Choroid plexus epithelial cell (primary cell): ENCODE results near the gene AMMECR1.

Experiments used
- DNase-seq: peaks from one replicate; pipeline ENCODE4 v3.0.0-alpha.2; 2010; ENCODE audit warnings: low read depth
- H3K4me3 ChIP-seq: 2 replicates; pipeline ENCODE4 v1.5.1; 2011; ENCODE audit warnings: low read depth, mild to moderate bottlenecking, control low read depth, low read length, moderate library complexity
- CTCF ChIP-seq: conservative IDR thresholded peaks from 2 replicates; pipeline ENCODE4 v1.5.1; 2011; ENCODE audit warnings: low read depth, mild to moderate bottlenecking, control low read depth, inconsistent platforms, low read length, moderate library complexity

AMMECR1 gene

DNA sequence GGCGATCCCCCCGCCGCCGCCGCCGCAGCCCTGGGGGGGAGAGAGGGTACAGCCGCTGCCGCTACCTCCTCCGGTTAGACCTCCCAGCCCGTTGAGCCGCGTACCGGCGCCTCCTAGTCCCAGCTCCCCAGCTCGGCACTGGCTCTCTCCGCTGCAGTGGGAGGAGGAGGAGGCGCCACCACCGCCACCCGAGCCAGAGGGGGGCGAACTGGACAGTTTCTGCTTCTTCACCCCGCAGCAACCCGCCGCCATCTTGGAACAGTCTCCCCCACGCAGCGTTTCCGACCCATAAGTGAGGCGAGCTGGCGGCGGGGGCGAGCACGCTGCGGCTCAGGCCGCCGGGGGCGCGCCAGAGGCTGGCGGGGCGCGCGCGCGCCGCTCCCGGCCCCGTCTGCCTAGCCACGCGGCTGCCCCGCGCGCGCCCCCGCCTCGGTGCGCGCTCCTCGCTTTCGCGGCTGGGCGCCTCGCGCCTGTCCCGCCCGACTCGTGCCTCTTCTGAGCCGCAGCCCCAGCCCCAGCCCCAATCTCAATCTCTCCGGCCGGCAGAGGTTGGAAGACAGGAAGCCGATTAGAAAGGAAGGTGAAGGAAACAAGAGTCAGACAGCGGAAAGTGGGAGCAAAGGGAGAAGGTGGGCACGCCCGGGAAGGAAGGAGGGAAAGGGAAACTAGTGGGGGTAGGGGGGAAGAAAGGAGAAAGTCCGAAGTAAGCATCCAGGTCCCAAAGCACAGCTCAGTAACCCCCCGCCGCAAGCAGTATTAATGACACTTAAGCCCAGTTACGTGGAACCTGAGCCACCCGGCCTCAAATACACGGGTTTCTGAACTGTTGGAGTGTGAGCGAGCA lies at the start of gene AMMECR1:
AMMECR1 (minus strand) TSS at position 266 of the 844 bp plus-strand sequence; CDS start at position 252, 14 bp downstream.
- peak; percentile 78 for DNase-seq
- no peak for TF ChIP-seq CTCF
- peak within 1 kb of the TSS; percentile 77 for H3K4me3 ChIP-seq

- no peak for TF ChIP-seq CTCF
- no peak for DNase-seq
- H3K4me3 ChIP-seq = no peak overlapping the region
These were observed 45.4 kb upstream of the AMMECR1 start for GRCh38 chrX:110363244-110363643.

DNA sequence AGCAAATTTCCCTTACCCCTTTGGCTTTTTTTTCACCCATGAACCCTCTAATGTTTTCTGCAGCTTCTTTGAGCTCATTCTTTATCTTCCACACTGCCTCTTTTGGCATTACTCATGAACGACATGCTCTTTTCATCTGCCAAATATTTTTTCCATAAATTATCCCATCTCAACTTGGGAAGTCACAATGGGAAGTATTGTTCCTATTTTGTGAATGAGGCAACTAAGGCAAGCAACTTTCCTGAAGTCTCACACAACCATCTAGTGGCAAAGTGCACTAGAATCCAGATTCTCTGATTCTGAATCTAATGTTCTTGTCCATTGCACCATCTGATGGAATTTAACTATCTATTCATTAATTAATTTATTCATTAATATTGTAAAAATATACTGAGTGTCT lies 41.4 kb upstream of the AMMECR1 start:
- no peak for TF ChIP-seq CTCF
- H3K4me3 ChIP-seq = no peak overlapping the region
- DNase-seq = no peak

GRCh38 chrX:110358548-110358947 lies 40.7 kb upstream of the AMMECR1 start, which contains the start of gene RTL9:
Gene RTL9 (plus strand): TSS chrX:110358848. CDS start chrX:110450618, 91,770 bp downstream.
- TF ChIP-seq CTCF = no peak
- H3K4me3 ChIP-seq = no peak within 1 kb of the TSS
- no peak for DNase-seq

DNA sequence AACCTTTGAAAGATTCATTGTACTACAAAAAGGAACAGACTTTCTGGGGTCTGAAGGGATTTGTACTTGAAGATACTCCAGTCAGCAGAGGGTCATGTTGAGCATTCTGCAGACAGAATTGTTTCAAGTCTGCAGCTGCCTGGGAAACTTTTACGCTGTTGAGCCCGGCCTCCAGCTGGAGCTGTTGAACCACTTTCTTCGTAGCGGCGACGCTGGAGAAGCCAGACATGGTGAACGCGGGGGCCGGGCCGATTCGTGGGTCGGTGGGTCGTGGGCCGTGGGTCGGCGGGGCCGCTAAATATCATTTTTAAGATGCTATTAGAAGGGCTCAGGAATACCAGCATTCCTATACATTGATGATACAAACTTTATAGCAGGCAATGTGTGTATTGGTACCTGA lies 28.8 kb upstream of the AMMECR1 start:
- no peak overlapping the region for H3K4me3 ChIP-seq
- peak; percentile 40 for TF ChIP-seq CTCF
- DNase-seq = peak; percentile 33

GRCh38 chrX:110341189-110342035 lies 23.5 kb upstream of the AMMECR1 start:
- TF ChIP-seq CTCF = no peak
- no peak overlapping the region for H3K4me3 ChIP-seq
- peak; percentile 72 for DNase-seq
